ENCODE data around the gene AQP6.

- no peak for TF ChIP-seq SPI1 (IDR thresholded peaks at IDR 0.05; ENCODE audit: low read depth, low read length)
- no peak for TF ChIP-seq POLR2A (IDR thresholded peaks at IDR 0.05; ENCODE audit: low read depth, low read length)
- TF ChIP-seq POLR2AphosphoS5 (IDR thresholded peaks at IDR 0.05; ENCODE audit: low read depth, low read length), result no peak
- TF ChIP-seq TAF1 (IDR thresholded peaks at IDR 0.05; ENCODE audit: low read depth, low read length), result no peak
- no peak for TF ChIP-seq POU2F2 (IDR thresholded peaks at IDR 0.05; ENCODE audit: low read depth, low read length)
- TF ChIP-seq PAX5 (IDR thresholded peaks at IDR 0.05; ENCODE audit: insufficient read depth, low read length, severe bottlenecking), result no peak
These were observed 12.0 kb downstream of the AQP6 start for GRCh38 chr12:49984476-49985359.

Data from GM12891 (cell line).